Nasal cavity respiratory epithelium epithelial cell of viscerocranial mucosa (primary cell): Measurements from ENCODE around the gene CDC42SE2. TPM values are rescaled to one million over a fixed set of nuclear protein-coding genes. Genes with fewer than 3 reads are reported as not detected.

Experiments used
- total RNA-seq: library from RNA; depleted of rRNA; stranded (reverse); fragments of >200 nt; gene quantifications from 2 replicates; pipeline ENCODE4 v1.2.3, GENCODE V29; 2014

Gene CDC42SE2, protein sequence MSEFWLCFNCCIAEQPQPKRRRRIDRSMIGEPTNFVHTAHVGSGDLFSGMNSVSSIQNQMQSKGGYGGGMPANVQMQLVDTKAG
- total RNA-seq: 49.1 and 68.7 TPM in 2 replicates

DNA sequence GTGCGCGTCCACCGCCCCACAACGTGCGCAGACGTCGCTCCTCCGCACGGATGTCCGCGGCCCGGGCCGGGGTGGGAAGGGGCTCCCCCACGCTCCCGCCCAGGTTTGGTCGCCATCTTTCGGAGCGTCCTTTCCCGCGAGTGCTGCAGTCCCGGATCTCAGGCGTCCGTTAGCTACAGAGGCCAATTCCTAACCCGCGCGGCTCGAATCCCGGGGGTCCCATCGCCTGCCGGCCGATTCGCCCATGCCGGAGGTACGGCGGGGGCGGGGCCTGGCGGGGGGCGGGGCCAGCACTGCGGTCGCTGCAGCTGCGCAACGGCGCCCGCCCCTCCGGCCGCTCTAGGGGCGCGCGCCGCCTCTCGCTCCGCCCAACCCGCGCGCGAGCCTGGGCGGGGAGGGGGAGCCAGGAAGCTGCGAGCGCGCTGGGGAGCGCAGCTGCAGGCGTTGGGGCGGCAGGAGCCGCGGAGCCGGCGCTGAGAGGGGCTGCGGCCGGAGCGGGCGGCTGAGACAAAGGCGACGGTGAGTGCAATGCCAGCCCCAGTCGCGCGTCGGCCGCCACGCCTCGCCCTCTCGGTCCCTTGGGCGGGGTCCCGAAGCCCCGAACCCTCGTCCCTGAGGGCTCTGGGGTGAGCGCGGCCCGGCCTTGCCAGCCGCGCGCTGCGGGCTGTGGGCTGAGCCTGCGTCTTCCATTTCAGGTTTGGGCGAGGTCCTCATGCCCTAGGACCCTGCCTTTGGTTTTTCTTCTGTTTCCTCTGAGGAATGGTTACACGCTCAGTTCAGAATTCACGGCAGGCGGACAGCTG, at the start of gene CDC42SE2:
TSS of gene CDC42SE2 (plus strand) at position 406 of the 803 bp plus-strand sequence. CDS start 95,441 bp downstream, outside the sequence.

Other genes with a start within 250 kb of the CDC42SE2 start
- gene HINT1, start 98.8 kb upstream of the CDC42SE2 start, total RNA-seq: 135 and 325 TPM in 2 replicates
- gene LYRM7, start 93.1 kb upstream of the CDC42SE2 start, total RNA-seq: 10.6 and 13.3 TPM in 2 replicates